IMR-90 (cell line): ENCODE measurements around the gene FGF2. TPM values are rescaled to one million over a fixed set of nuclear protein-coding genes. Genes with fewer than 3 reads are reported as not detected.
A peak's percentile ranks its signal among the peaks of the same experiment; 100 is the strongest.

Source experiments
- ATAC-seq: fragments of 200-7000 bp; cut with Tn5 transposase; 2 replicates; pipeline ENCODE4 v1.9.1; 2020; ENCODE audit warnings: low read depth, mild to moderate bottlenecking, moderate library complexity
- BruUV-seq: library from RNA; stranded (reverse); fragments of 400-500 nt; replicated peaks from 2 replicates; lab custom pipeline; 2021; lab: Mats Ljungman, UMichigan
- CTCF ChIA-PET: fragments of 300-600 bp; formaldehyde crosslinking; extraction: SDS; loops from one replicate; lab custom pipeline; 2021; ENCODE audit warnings: antibody characterized with exemption; lab: Yijun Ruan, JAX
- POLR2A ChIA-PET: fragments of 300-600 bp; sonication (Branson Sonifier 250); formaldehyde crosslinking; loops from one replicate; lab custom pipeline; 2022; ENCODE audit warnings: antibody characterized with exemption; ENCODE audit not compliant: unreplicated experiment; lab: Charles Lee
- DNase-seq: peaks from one replicate; pipeline ENCODE4 v3.0.0; 2013
- H2AFZ ChIP-seq: replicated peaks from 2 replicates; pipeline ENCODE3; 2013; ENCODE audit warnings: low read length, mild to moderate bottlenecking; ENCODE audit not compliant: poor library complexity
- H2AK5ac ChIP-seq: 2 replicates; pipeline ENCODE4 v1.6.1; 2013; ENCODE audit warnings: low read depth, low read length, inconsistent platforms
- H2AK9ac ChIP-seq: replicated peaks from 2 replicates; pipeline ENCODE3; 2013; ENCODE audit warnings: mild to moderate bottlenecking, low read depth, low read length, moderate library complexity; ENCODE audit not compliant: poor library complexity
- H2BK120ac ChIP-seq: 2 replicates; pipeline ENCODE4 v1.6.1; 2013; ENCODE audit warnings: low read depth, low read length, inconsistent platforms
- H2BK15ac ChIP-seq: 3 replicates; pipeline ENCODE4 v1.6.1; 2013; ENCODE audit warnings: low read depth, low read length, inconsistent platforms
- H2BK20ac ChIP-seq: 2 replicates; pipeline ENCODE4 v1.6.1; 2013; ENCODE audit warnings: low read depth, mild to moderate bottlenecking, inconsistent platforms, low read length, moderate library complexity
- H2BK5ac ChIP-seq: 2 replicates; pipeline ENCODE4 v1.6.1; 2013; ENCODE audit warnings: mild to moderate bottlenecking, low read depth, low read length, inconsistent platforms; ENCODE audit not compliant: poor library complexity, severe bottlenecking
- H3K14ac ChIP-seq: replicated peaks from 2 replicates; pipeline ENCODE4 v1.6.1; 2013; ENCODE audit warnings: low read depth, low read length, inconsistent platforms
- H3K18ac ChIP-seq: 2 replicates; pipeline ENCODE4 v1.6.1; 2013; ENCODE audit warnings: low read depth, low read length, control low read depth
- H3K23ac ChIP-seq: 2 replicates; pipeline ENCODE4 v1.6.1; 2013; ENCODE audit warnings: low read depth, low read length, inconsistent platforms
- H3K27ac ChIP-seq: 2 replicates; pipeline ENCODE4 v1.5.1; 2013; ENCODE audit warnings: mild to moderate bottlenecking, control low read depth, low read length; ENCODE audit not compliant: insufficient read depth
- H3K27me3 ChIP-seq: 2 replicates; pipeline ENCODE4 v1.6.1; 2013; ENCODE audit warnings: low read length; ENCODE audit not compliant: control insufficient read depth, insufficient read depth
- H3K36me3 ChIP-seq: 2 replicates; pipeline ENCODE4 v1.6.1; 2013; ENCODE audit warnings: low read length, mixed read lengths; ENCODE audit not compliant: control insufficient read depth, insufficient read depth
- H3K4ac ChIP-seq: 2 replicates; pipeline ENCODE4 v1.6.1; 2013; ENCODE audit warnings: low read depth, low read length, inconsistent platforms
- H3K4me1 ChIP-seq: 2 replicates; pipeline ENCODE4 v1.6.1; 2013; ENCODE audit warnings: low read length, mixed read lengths; ENCODE audit not compliant: control insufficient read depth, insufficient read depth
- H3K4me2 ChIP-seq: 2 replicates; pipeline ENCODE4 v1.6.1; 2013; ENCODE audit warnings: low read depth, mild to moderate bottlenecking, control low read depth, low read length, moderate library complexity
- H3K4me3 ChIP-seq: 2 replicates; pipeline ENCODE4 v1.5.1; 2013; ENCODE audit warnings: low read depth, mild to moderate bottlenecking, control low read depth, low read length, moderate library complexity; ENCODE audit not compliant: insufficient read depth
- H3K56ac ChIP-seq: 2 replicates; pipeline ENCODE4 v1.6.1; 2013; ENCODE audit warnings: low read length, inconsistent platforms; ENCODE audit not compliant: insufficient read depth; ENCODE audit errors: extremely low read depth
- H3K79me1 ChIP-seq, 2 experiments: 2 replicates each; pipeline ENCODE4 v1.6.1; 2013; ENCODE audit warnings: low read length in 2 of 2, inconsistent platforms in 1 of 2, low read depth in 1 of 2
- H3K9ac ChIP-seq: 2 replicates; pipeline ENCODE4 v1.6.1; 2013; ENCODE audit warnings: low read depth, low read length, control low read depth
- H3K9me1 ChIP-seq: 2 replicates; pipeline ENCODE4 v1.6.1; 2013; ENCODE audit warnings: low read length, inconsistent platforms; ENCODE audit not compliant: insufficient read depth
- H3K9me3 ChIP-seq: 2 replicates; pipeline ENCODE4 v1.6.1; 2013; ENCODE audit warnings: low read length; ENCODE audit not compliant: control insufficient read depth, insufficient read depth
- H4K20me1 ChIP-seq: 2 replicates; pipeline ENCODE4 v1.6.1; 2013; ENCODE audit warnings: low read length, inconsistent platforms; ENCODE audit not compliant: insufficient read depth
- H4K5ac ChIP-seq: 2 replicates; pipeline ENCODE4 v1.6.1; 2013; ENCODE audit warnings: mild to moderate bottlenecking, low read depth, low read length, control low read depth
- H4K8ac ChIP-seq, 2 experiments: 2 replicates each; pipeline ENCODE4 v1.6.1; 2013; ENCODE audit warnings: low read depth in 2 of 2, low read length in 2 of 2, control low read depth in 1 of 2, inconsistent platforms in 1 of 2
- H4K91ac ChIP-seq: 2 replicates; pipeline ENCODE4 v1.6.1; 2013; ENCODE audit warnings: low read depth, low read length, inconsistent platforms; ENCODE audit not compliant: insufficient read depth
- BHLHE40 ChIP-seq: fragments of 150-350 bp; IDR thresholded peaks from 2 replicates; pipeline ENCODE4 v1.6.1; 2016; ENCODE audit warnings: mild to moderate bottlenecking, low read depth, low read length
- CEBPB ChIP-seq: IDR thresholded peaks from 2 replicates; pipeline ENCODE4 v1.6.1; 2012; ENCODE audit warnings: low read depth, low read length, improper control_type of control experiment
- CHD1 ChIP-seq: IDR thresholded peaks from 2 replicates; pipeline ENCODE4 v1.6.1; 2012; ENCODE audit warnings: low read depth, low read length, improper control_type of control experiment
- FOS ChIP-seq: fragments of 150-350 bp; IDR thresholded peaks from 2 replicates; pipeline ENCODE4 v1.6.1; 2016; ENCODE audit warnings: low read depth, low read length
- MAFK ChIP-seq: IDR thresholded peaks from 2 replicates; pipeline ENCODE4 v1.6.1; 2012; ENCODE audit warnings: low read depth, low read length, improper control_type of control experiment
- MAZ ChIP-seq: IDR thresholded peaks from 2 replicates; pipeline ENCODE4 v1.6.1; 2012; ENCODE audit warnings: low read depth, mild to moderate bottlenecking, low read length, improper control_type of control experiment, moderate library complexity, borderline replicate concordance
- MXI1 ChIP-seq: IDR thresholded peaks from 2 replicates; pipeline ENCODE4 v1.6.1; 2012; ENCODE audit warnings: low read depth, mild to moderate bottlenecking, low read length, moderate library complexity, borderline replicate concordance
- NFE2L2 ChIP-seq: fragments of 150-350 bp; IDR thresholded peaks from 2 replicates; pipeline ENCODE4 v1.6.1; 2016; ENCODE audit warnings: low read depth, mild to moderate bottlenecking, low read length
- POLR2A ChIP-seq: IDR thresholded peaks from 2 replicates; pipeline ENCODE4 v1.6.1; 2012; ENCODE audit warnings: mild to moderate bottlenecking, low read depth, low read length
- RAD21 ChIP-seq: IDR thresholded peaks from 2 replicates; pipeline ENCODE4 v1.6.1; 2012; ENCODE audit warnings: low read length, improper control_type of control experiment
- RCOR1 ChIP-seq: IDR thresholded peaks from 2 replicates; pipeline ENCODE4 v1.6.1; 2012; ENCODE audit warnings: mild to moderate bottlenecking, low read length, improper control_type of control experiment; ENCODE audit not compliant: insufficient replicate concordance
- RFX5 ChIP-seq: IDR thresholded peaks from 2 replicates; pipeline ENCODE4 v1.8.0; 2012; ENCODE audit warnings: low read depth, mild to moderate bottlenecking, low read length, moderate library complexity
- SMC3 ChIP-seq: fragments of 150-350 bp; IDR thresholded peaks from 2 replicates; pipeline ENCODE4 v1.6.1; 2016; ENCODE audit warnings: low read depth, mild to moderate bottlenecking, antibody characterized with exemption, low read length, moderate library complexity
- WGBS, 2 experiments: methylation state at CpG; one replicate each; pipeline versions ENCODE4 v1.1.5 to v1.1.7; 2013; ENCODE audit warnings: missing lambda C conversion rate in 2 of 2; ENCODE audit not compliant: insufficient read length in 1 of 2; ENCODE audit errors: extremely low coverage in 2 of 2; 5-methylcytosine and 5-hydroxymethylcytosine counted together
- dilution Hi-C: fragments of 300-500 bp; cut with HindIII; formaldehyde crosslinking; loops from one replicate; pipeline ENCODE4 v1.14.3; 2018; ENCODE audit warnings: low sequenced_read_pairs; ENCODE audit not compliant: unreplicated experiment
- in situ Hi-C: fragments of 300-500 bp; cut with MboI; formaldehyde crosslinking; loops from 3 replicates; pipeline ENCODE4 v1.14.3; 2019; ENCODE audit warnings: low sequenced_read_pairs, inconsistent platforms, mixed read lengths
- intact Hi-C: fragments of 100-400 bp; cut with micrococcal nuclease; formaldehyde crosslinking; loops from 2 replicates; pipeline ENCODE4 v1.10.0; 2022
- polyA plus RNA-seq, 3 experiments: library from polyadenylated mRNA; depleted of rRNA; stranded (reverse); fragments of >200 nt; gene quantifications; 2 replicates each; pipeline ENCODE4 v1.2.3, GENCODE V29; 2012; ENCODE audit warnings: low replicate concordance in 1 of 3
- total RNA-seq: library from RNA; depleted of rRNA; stranded (reverse); fragments of >200 nt; gene quantifications from 2 replicates; pipeline ENCODE4 v1.2.3, GENCODE V29; 2012
- TF ChIP-seq, protein P1 (sequence below): fragments of 150-350 bp; IDR thresholded peaks from 2 replicates; pipeline ENCODE4 v1.6.1; 2016; ENCODE audit warnings: low read depth, mild to moderate bottlenecking, low read length, moderate library complexity, borderline replicate concordance
- TF ChIP-seq, protein P2 (sequence below): fragments of 150-350 bp; IDR thresholded peaks from 2 replicates; pipeline ENCODE4 v1.6.1; 2017; ENCODE audit warnings: mild to moderate bottlenecking, antibody characterized with exemption, low read length, low read depth
- TF ChIP-seq, protein P3 (sequence below): conservative IDR thresholded peaks from 2 replicates; pipeline ENCODE4 v1.5.1; 2012; ENCODE audit warnings: mild to moderate bottlenecking, low read depth, low read length, improper control_type of control experiment

Gene FGF2
- total and polyA plus RNA-seq, 2 of the 4 experiments (the other 2 are of a cell fraction), result 12.9 to 27.1 TPM

- H3K4me3 ChIP-seq, result peak overlapping the region; percentile 99
- H3K27me3 ChIP-seq, result no peaks in the 10 kb centered on the region
- no peaks in the 10 kb centered on the region for H3K36me3 ChIP-seq
- H3K18ac ChIP-seq, result peak overlapping the region; percentile 97
- dilution Hi-C loops, result no loop called here
- H3K9me1 ChIP-seq, result peaks cover 6% of the 10 kb centered on the region; the same call in 1 of the 2 replicates
- H2BK20ac ChIP-seq, result peak overlapping the region; percentile 75
- peak overlapping the region; percentile 98 for H3K4me2 ChIP-seq
- H2BK15ac ChIP-seq, result peak overlapping the region; percentile 81; the same call in 2 of the 3 replicates
- H4K5ac ChIP-seq, result peak overlapping the region; percentile 90
- H4K8ac ChIP-seq, result peak overlapping the region; percentile 90 to 92
- peak overlapping the region; percentile 88 for H4K91ac ChIP-seq
- H3K23ac ChIP-seq, result peak overlapping the region; percentile 93
- peaks cover 15% of the 10 kb centered on the region for H3K4me1 ChIP-seq
- no peaks in the 10 kb centered on the region for H3K9me3 ChIP-seq
- in situ Hi-C loops, result no loop called here
- peaks cover 0 to 35% of the 10 kb centered on the region in 2 experiments; a peak in 2 of 4 replicates for H3K79me1 ChIP-seq
- peak overlapping the region; percentile 89 for H2BK120ac ChIP-seq
- CTCF ChIA-PET, result no interaction called here
- H3K56ac ChIP-seq, result peak overlapping the region; percentile 96
- ATAC-seq (no peak), DNase-seq (peak; percentile 49)
- H3K14ac ChIP-seq, result peak overlapping the region; percentile 88
- peak overlapping the region; percentile 89 for H3K4ac ChIP-seq
- 10% methylated on average over 13 of the region's 18 CpGs; no CpG with 5 or more reads in 1 of the 2 experiments for WGBS, 2 experiments
- no TSS peak for BruUV-seq
- peak overlapping the region; percentile 37; the same call in 1 of the 2 replicates for H2AK5ac ChIP-seq
- H4K20me1 ChIP-seq, result peaks cover 21% of the 10 kb centered on the region
- peak overlapping the region; percentile 75 for H2AFZ ChIP-seq
- H3K27ac ChIP-seq, result peak overlapping the region; percentile 85
- intact Hi-C loops, result loop anchor here (2.0 to 5.0 kb wide), 2 partner anchors 36 to 89 kb away; no protein-coding TSS in a partner anchor
- POLR2A ChIA-PET, result no interaction called here
- H3K9ac ChIP-seq, result peak overlapping the region; percentile 96
- TF ChIP-seq POLR2A (no peak), BHLHE40 (no peak), MAFK (no peak), CEBPB (peak; percentile 61), CHD1 (no peak), MAZ (no peak), NFE2L2 (peak; percentile 4; the same call in 1 of the 2 replicates), MXI1 (0 out of 2 replicates have a peak, but pooled peaks have one; percentile 17), FOS (no peak), RFX5 (no peak), RCOR1 (no peak), SMC3 (no peak), RAD21 (no peak)
- TF ChIP-seq, protein P1, sequence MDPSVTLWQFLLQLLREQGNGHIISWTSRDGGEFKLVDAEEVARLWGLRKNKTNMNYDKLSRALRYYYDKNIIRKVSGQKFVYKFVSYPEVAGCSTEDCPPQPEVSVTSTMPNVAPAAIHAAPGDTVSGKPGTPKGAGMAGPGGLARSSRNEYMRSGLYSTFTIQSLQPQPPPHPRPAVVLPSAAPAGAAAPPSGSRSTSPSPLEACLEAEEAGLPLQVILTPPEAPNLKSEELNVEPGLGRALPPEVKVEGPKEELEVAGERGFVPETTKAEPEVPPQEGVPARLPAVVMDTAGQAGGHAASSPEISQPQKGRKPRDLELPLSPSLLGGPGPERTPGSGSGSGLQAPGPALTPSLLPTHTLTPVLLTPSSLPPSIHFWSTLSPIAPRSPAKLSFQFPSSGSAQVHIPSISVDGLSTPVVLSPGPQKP, result no peak
- TF ChIP-seq, protein P2, sequence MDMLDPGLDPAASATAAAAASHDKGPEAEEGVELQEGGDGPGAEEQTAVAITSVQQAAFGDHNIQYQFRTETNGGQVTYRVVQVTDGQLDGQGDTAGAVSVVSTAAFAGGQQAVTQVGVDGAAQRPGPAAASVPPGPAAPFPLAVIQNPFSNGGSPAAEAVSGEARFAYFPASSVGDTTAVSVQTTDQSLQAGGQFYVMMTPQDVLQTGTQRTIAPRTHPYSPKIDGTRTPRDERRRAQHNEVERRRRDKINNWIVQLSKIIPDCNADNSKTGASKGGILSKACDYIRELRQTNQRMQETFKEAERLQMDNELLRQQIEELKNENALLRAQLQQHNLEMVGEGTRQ, result no peak
- TF ChIP-seq, protein P3, sequence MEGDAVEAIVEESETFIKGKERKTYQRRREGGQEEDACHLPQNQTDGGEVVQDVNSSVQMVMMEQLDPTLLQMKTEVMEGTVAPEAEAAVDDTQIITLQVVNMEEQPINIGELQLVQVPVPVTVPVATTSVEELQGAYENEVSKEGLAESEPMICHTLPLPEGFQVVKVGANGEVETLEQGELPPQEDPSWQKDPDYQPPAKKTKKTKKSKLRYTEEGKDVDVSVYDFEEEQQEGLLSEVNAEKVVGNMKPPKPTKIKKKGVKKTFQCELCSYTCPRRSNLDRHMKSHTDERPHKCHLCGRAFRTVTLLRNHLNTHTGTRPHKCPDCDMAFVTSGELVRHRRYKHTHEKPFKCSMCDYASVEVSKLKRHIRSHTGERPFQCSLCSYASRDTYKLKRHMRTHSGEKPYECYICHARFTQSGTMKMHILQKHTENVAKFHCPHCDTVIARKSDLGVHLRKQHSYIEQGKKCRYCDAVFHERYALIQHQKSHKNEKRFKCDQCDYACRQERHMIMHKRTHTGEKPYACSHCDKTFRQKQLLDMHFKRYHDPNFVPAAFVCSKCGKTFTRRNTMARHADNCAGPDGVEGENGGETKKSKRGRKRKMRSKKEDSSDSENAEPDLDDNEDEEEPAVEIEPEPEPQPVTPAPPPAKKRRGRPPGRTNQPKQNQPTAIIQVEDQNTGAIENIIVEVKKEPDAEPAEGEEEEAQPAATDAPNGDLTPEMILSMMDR, result no peak
- peak overlapping the region; percentile 97 for H2BK5ac ChIP-seq
- peak overlapping the region; percentile 17 for H2AK9ac ChIP-seq
These were observed 528 bp upstream of the FGF2 start for GRCh38 chr4:122826079-122826527.
